Left lung (tissue), 10 donors: ENCODE data around the gene SDK1. TPM values are rescaled to one million over a fixed set of nuclear protein-coding genes. Genes with fewer than 3 reads are reported as not detected.
A peak's percentile ranks its signal among the peaks of the same experiment; 100 is the strongest.

ENCODE experiments used
- ATAC-seq: fragments of 200-7000 bp; cut with Tn5 transposase; one replicate; pipeline ENCODE4 v1.9.1; 2020; ENCODE audit warnings: moderate library complexity
- DNase-seq, 4 donors: peaks; one replicate each; pipeline ENCODE4 v3.0.0-alpha.2; 2013 to 2020
- H3K27ac ChIP-seq, 2 donors: fragments of 200-600 bp; sonication (generic) in 1 of 2; one replicate each; pipeline versions ENCODE4 v1.5.0 to v1.8.0; 2020 to 2021
- H3K27me3 ChIP-seq, 2 donors: fragments of 200-600 bp; sonication (generic) in 1 of 2; one replicate each; pipeline versions ENCODE4 v1.5.0 to v1.8.0; 2020 to 2021
- H3K36me3 ChIP-seq, 2 donors: fragments of 200-600 bp; sonication (generic) in 1 of 2; one replicate each; pipeline versions ENCODE4 v1.5.0 to v1.8.0; 2020 to 2021
- H3K4me1 ChIP-seq, 2 donors: fragments of 200-600 bp; one replicate each; pipeline ENCODE4 v1.8.0; 2021
- H3K4me3 ChIP-seq, 2 donors: fragments of 200-600 bp; sonication (generic) in 1 of 2; one replicate each; pipeline versions ENCODE4 v1.5.0 to v1.8.0; 2020 to 2021; ENCODE audit warnings: mild to moderate bottlenecking in 1 of 2
- H3K9me3 ChIP-seq, 2 donors: fragments of 200-600 bp; sonication (generic) in 1 of 2; one replicate each; pipeline versions ENCODE4 v1.5.0 to v1.8.0; 2020 to 2021
- CTCF ChIP-seq, 2 donors: fragments of 200-600 bp; sonication (generic) in 1 of 2; IDR thresholded peaks; one replicate each; pipeline versions ENCODE4 v1.5.0 to v1.8.0; 2021; ENCODE audit warnings: antibody characterized with exemption in 2 of 2
- intact Hi-C, 2 donors: fragments of 100-400 bp; cut with DNase I; formaldehyde crosslinking; loops; one replicate each; pipeline versions ENCODE4 v1.11.2 to v1.14.2; 2022
- polyA plus RNA-seq, 6 donors: library from polyadenylated mRNA; unstranded; fragments of 120-200 nt; gene quantifications; one replicate each; pipeline ENCODE4 v1.2.1, GENCODE V29; 2013; ENCODE audit not compliant: insufficient read length in 6 of 6
- total RNA-seq, 2 donors: library from RNA; stranded (reverse); fragmentation: NEBNext Ultra II Directional; extraction: Animal tissue kit (Norgen Biotek cat#: 25700); gene quantifications; one replicate each; pipeline ENCODE4 v1.2.1, GENCODE V29; 2021
- donor health status: DM: no; HTN: yes; CAD: no.
- donor health status: DM: no; HTN: no; CAD: no.

The SDK1 gene
- total and polyA plus RNA-seq, 8 donors: 5.5 to 17.6 (median 13.0) TPM

DNA sequence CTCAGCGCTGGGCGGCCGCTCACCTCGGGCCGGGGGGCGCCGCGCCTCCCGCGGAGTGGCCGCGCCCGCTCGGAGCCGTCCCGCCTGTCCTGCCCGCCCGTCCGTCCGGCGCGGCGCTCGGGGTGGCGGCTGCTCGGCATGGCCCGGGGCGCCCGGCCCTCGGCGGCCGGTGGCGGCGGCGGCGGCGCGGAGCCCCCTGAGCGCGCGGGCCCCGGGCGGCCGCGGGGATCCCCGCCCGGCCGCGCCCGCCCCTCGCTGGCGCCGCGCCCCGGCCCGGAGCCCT is 338 bp downstream of the SDK1 start:
- Histone ChIP-seq H3K4me1 (peaks cover 0 to 16% of the 10 kb centered on the region in 2 donors), H3K27me3 (peaks cover 0 to 59% of the 10 kb centered on the region in 2 donors), H3K4me3 (peak overlapping the region; percentile 27 to 37), H3K27ac (no peak overlapping the region), H3K9me3 (no peaks in the 10 kb centered on the region), H3K36me3 (no peaks in the 10 kb centered on the region)
- DNase-seq (peak in 1 of 4 donors; percentile 79), ATAC-seq (no peak)
- TF ChIP-seq CTCF (IDR thresholded peaks at IDR 0.05): no peak
- intact Hi-C loops: no loop called here

GRCh38 chr7:3301831-3302618 is 973 bp downstream of the SDK1 start:
- DNase-seq (peak in 2 of 4 donors; percentile 36 to 50), ATAC-seq (peak; percentile 27)
- no peak overlapping the region for H3K27ac ChIP-seq
- intact Hi-C loops: no loop called here
- no peaks in the 10 kb centered on the region for H3K36me3 ChIP-seq
- peak overlapping the region; percentile 37 to 42 for H3K4me3 ChIP-seq
- TF ChIP-seq CTCF (IDR thresholded peaks at IDR 0.05): no peak
- peaks cover 0 to 16% of the 10 kb centered on the region in 2 donors for H3K4me1 ChIP-seq
- peaks cover 0 to 59% of the 10 kb centered on the region in 2 donors for H3K27me3 ChIP-seq
- no peaks in the 10 kb centered on the region for H3K9me3 ChIP-seq

GRCh38 chr7:3302681-3303320 is 1.7 kb downstream of the SDK1 start:
- no peak for ATAC-seq
- Histone ChIP-seq H3K36me3 (no peaks in the 10 kb centered on the region), H3K27me3 (peaks cover 0 to 59% of the 10 kb centered on the region in 2 donors), H3K9me3 (no peaks in the 10 kb centered on the region), H3K4me1 (peaks cover 0 to 16% of the 10 kb centered on the region in 2 donors), H3K4me3 (peak overlapping the region in 1 of 2 donors; percentile 42), H3K27ac (no peak overlapping the region)
- intact Hi-C loops: no loop called here
- peak in 1 of 4 donors; percentile 32 for DNase-seq
- TF ChIP-seq CTCF (IDR thresholded peaks at IDR 0.05): no peak

DNA sequence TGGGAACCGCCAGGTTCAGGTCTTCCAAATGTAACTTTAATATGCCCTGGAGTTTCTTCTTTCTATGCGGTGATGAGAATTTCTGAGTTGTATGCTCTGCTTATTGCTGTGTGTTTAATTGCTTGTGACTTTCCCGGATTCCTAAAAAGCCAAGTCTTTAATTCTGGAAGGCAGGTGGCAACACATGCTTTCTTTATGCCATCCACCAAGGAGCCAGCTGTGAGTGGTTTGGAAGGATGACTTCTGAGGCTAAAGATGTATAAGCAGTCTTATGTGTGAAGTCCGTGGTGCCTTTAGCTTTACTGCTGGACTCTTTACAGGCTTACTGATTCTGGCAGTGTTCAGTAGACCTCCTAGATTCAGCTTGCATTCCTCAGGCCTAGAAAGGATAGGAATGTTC is 3.1 kb downstream of the SDK1 start:
- Histone ChIP-seq H3K4me1 (peaks cover 0 to 16% of the 10 kb centered on the region in 2 donors), H3K27me3 (peaks cover 0 to 52% of the 10 kb centered on the region in 2 donors), H3K36me3 (no peaks in the 10 kb centered on the region), H3K27ac (no peak overlapping the region), H3K9me3 (no peaks in the 10 kb centered on the region), H3K4me3 (no peak overlapping the region)
- intact Hi-C loops: no loop called here
- ATAC-seq: no peak
- TF ChIP-seq CTCF (IDR thresholded peaks at IDR 0.05): no peak
- DNase-seq: no peak

DNA sequence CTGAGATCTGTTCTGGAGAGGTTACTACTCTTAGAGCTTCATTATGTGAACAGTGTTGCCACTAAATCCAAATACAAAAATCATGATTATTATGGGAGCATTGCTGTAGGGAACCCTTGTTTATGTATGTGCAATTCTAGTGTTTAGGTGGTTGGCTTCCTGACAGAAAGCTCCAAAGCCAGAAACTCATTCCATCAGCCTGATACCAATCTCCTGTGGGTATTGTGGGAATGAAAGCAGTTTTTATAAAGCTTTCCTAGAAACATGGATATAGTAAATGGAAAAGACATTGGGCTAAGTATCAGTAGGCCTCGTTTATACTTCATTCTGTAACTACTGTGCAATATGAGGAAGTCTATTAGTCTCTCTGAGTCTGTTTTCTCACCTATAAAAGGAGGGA is 6.4 kb downstream of the SDK1 start:
- no peak for TF ChIP-seq CTCF (IDR thresholded peaks at IDR 0.05)
- Histone ChIP-seq H3K27me3 (peaks cover 0 to 22% of the 10 kb centered on the region in 2 donors), H3K36me3 (no peaks in the 10 kb centered on the region), H3K4me1 (peaks cover 0 to under 1% of the 10 kb centered on the region in 2 donors), H3K4me3 (no peak overlapping the region), H3K9me3 (no peaks in the 10 kb centered on the region), H3K27ac (no peak overlapping the region)
- intact Hi-C loops: no loop called here
- ATAC-seq: no peak
- DNase-seq: no peak
